Pancreas (tissue), 10 donors: ENCODE measurements around the gene OTUD3. TPM values are rescaled to one million over a fixed set of nuclear protein-coding genes. Genes with fewer than 3 reads are reported as not detected.

Source experiments
- ATAC-seq, 4 donors: fragments of 200-7000 bp; cut with Tn5 transposase; one replicate each; pipeline versions ENCODE4 v1.8.0 to v1.9.1; 2020; ENCODE audit warnings: mild to moderate bottlenecking in 4 of 4, moderate library complexity in 4 of 4
- DNase-seq, 6 donors: peaks; one replicate each; pipeline ENCODE4 v3.0.0-alpha.2; 2020
- FAIRE-seq: peaks from 2 replicates; lab custom pipeline; 2012; peaks lifted over from hg19 to GRCh38; lab: Jason Lieb, UNC
- H3K27ac ChIP-seq, 4 donors: fragments of 200-600 bp; sonication (generic); 1 replicate in 3 of 4; 2 replicates in 1 of 4; pipeline versions ENCODE4 v1.5.0 to v1.8.0; 2020
- H3K27me3 ChIP-seq, 4 donors: fragments of 200-600 bp; one replicate each; pipeline ENCODE4 v1.8.0; 2021
- H3K36me3 ChIP-seq, 3 donors: fragments of 200-600 bp; sonication (generic) in 1 of 3; one replicate each; pipeline versions ENCODE4 v1.5.0 to v1.8.0; 2020 to 2021
- H3K4me1 ChIP-seq, 3 donors: fragments of 200-600 bp; one replicate each; pipeline ENCODE4 v1.8.0; 2021
- H3K4me3 ChIP-seq, 4 donors: fragments of 200-600 bp; sonication (generic) in 2 of 4; one replicate each; pipeline versions ENCODE4 v1.5.0 to v1.8.0; 2020 to 2021
- H3K9me3 ChIP-seq, 4 donors: fragments of 200-600 bp; one replicate each; pipeline ENCODE4 v1.8.0; 2021
- WGBS, 2 donors: extraction: QIAGEN DNeasy Blood & Tissue Kit; methylation state at CpG; one replicate each; pipeline ENCODE4 v1.1.7; 2013; 5-methylcytosine and 5-hydroxymethylcytosine counted together
- intact Hi-C, 3 donors: fragments of 100-400 bp; cut with DNase I; formaldehyde crosslinking; loops; one replicate each; pipeline versions ENCODE4 v1.11.1 to v1.14.2; 2022
- polyA plus RNA-seq, 2 donors: library from polyadenylated mRNA; stranded (reverse); fragments of 200-250 nt; gene quantifications; one replicate each; pipeline ENCODE4 v1.2.3, GENCODE V29; 2013
- total RNA-seq, 6 donors: library from RNA; stranded (reverse); fragmentation: NEBNext Ultra II Directional in 4 of 6; extraction: Animal tissue kit (Norgen Biotek cat#: 25700) in 4 of 6; gene quantifications; one replicate each; pipeline versions ENCODE4 v1.2.1 to v1.2.4, GENCODE V29; 2021 to 2023
- TF ChIP-seq, protein P1 (sequence below), 4 donors: fragments of 200-600 bp; sonication (generic) in 3 of 4; IDR thresholded peaks; one replicate each; pipeline versions ENCODE4 v1.5.0 to v1.8.0; 2021; ENCODE audit warnings: antibody characterized with exemption in 4 of 4
- donor health status: healthy with polysubstance abuse.
- donor health status: DM: no; HTN: no; CAD: no; lungs with moderate emphysema.
- donor health status: DM: no; HTN: no; CAD: no.
- donor health status: control.
- donor health status: control.
- donor health status: Bipolar disorder and iron deficiency.
- donor health status: DM: yes; HTN: yes; CAD: no.
- donor health status: DM: no; HTN: no; CAD: no.
- donor health status: DM: no; HTN: no; CAD: no.
- donor health status: DM: yes; HTN: yes; CAD: no.

The OTUD3 gene
- total and polyA plus RNA-seq, 8 donors, result 2.0 to 4.1 (median 3.2) TPM

DNA sequence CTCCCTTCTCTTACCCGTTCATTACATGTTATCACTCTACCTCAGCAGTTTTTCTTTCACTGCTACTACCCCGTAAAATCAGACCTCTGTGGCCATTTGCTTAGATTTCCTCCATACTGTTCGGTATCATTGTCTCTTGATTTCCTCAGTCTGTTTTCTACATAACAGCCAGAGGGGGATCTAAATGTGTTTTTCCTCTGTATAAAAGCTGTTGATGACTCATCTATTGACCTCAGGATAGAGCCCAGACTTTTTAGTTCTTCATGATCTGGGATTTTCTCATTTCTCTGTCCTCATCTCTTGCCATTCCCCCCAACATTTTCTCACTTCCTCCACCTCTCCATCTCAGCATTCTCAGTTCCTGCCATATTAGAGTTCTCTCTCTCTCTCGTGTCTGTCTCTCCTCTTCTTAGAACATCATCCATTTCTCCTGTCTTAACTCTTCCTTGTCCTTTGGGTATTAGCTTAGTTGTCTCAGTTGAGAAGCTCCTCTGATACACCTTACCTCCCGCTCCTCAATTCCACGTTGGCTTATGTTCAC is 10.5 kb downstream of the OTUD3 start:
- intact Hi-C loops, result no loop called here
- 89 to 92% methylated on average over 6 of the region's 6 CpGs for WGBS, 2 donors

DNA sequence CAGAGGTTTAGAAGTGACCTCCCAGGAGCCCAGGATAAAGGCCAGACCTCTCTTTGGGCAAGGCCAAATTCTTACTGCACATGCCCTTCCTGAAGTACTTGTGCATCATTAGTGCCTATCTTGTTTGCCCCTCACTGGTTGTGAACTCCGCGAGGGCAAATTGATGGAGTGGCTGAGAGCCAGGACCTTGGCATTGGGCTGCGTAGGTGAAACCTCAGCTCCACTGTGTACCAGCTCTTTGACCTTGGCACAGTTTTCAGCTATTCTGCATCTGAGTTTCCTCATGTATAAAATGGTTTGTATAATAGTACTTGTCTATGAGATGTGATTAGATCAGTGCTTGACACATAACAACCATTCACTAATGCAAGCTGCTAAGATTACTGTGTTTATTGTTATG is 11.5 kb downstream of the OTUD3 start:
- Histone ChIP-seq H3K4me1 (peaks cover 0 to 13% (median 10%) of the 10 kb centered on the region in 3 donors), H3K27me3 (no peaks in the 10 kb centered on the region), H3K36me3 (peaks cover 0 to 8% (median 0%) of the 10 kb centered on the region in 3 donors), H3K27ac (peak overlapping the region in 3 of 4 donors; percentile 5 to 19 (median 14)), H3K4me3 (no peak overlapping the region), H3K9me3 (no peaks in the 10 kb centered on the region)
- ATAC-seq, result peak; percentile 28 to 82 (median 52)
- FAIRE-seq, result no peak
- WGBS, 2 donors, result 16 to 19% methylated on average over 3 of the region's 3 CpGs
- intact Hi-C loops, result no loop called here
- TF ChIP-seq, protein P1, sequence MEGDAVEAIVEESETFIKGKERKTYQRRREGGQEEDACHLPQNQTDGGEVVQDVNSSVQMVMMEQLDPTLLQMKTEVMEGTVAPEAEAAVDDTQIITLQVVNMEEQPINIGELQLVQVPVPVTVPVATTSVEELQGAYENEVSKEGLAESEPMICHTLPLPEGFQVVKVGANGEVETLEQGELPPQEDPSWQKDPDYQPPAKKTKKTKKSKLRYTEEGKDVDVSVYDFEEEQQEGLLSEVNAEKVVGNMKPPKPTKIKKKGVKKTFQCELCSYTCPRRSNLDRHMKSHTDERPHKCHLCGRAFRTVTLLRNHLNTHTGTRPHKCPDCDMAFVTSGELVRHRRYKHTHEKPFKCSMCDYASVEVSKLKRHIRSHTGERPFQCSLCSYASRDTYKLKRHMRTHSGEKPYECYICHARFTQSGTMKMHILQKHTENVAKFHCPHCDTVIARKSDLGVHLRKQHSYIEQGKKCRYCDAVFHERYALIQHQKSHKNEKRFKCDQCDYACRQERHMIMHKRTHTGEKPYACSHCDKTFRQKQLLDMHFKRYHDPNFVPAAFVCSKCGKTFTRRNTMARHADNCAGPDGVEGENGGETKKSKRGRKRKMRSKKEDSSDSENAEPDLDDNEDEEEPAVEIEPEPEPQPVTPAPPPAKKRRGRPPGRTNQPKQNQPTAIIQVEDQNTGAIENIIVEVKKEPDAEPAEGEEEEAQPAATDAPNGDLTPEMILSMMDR (IDR thresholded peaks at IDR 0.05), result no peak
- DNase-seq, result peak in 1 of 6 donors; percentile 50

More for the DNA sequence above, 10.5 kb downstream of the OTUD3 start:
- Histone ChIP-seq H3K9me3 (no peaks in the 10 kb centered on the region), H3K36me3 (peaks cover 0 to 7% (median 0%) of the 10 kb centered on the region in 3 donors), H3K4me3 (no peak overlapping the region), H3K27me3 (no peaks in the 10 kb centered on the region), H3K27ac (no peak overlapping the region), H3K4me1 (peaks cover 0 to 20% (median 18%) of the 10 kb centered on the region in 3 donors)
- FAIRE-seq, result no peak
- DNase-seq, result no peak
- TF ChIP-seq, protein P1 (IDR thresholded peaks at IDR 0.05), result no peak
- ATAC-seq, result no peak

DNA sequence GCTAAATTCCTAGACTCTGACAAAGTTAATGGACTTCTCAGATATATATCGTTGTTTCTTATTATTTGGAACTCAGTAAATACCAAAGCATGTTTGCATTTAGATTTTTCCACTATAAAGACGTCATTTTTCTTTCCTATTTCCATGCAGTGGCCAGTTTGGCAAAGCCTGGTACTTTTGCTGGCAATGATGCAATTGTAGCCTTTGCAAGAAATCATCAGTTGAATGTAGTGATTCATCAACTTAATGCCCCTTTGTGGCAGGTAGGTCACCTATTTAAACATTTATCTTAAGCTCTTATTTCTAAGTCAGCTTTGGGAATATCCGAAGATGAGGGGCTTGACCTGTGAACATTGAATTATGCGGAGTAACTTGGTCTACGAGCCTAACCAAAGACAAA is 12.0 kb downstream of the OTUD3 start:
- H3K4me1 ChIP-seq, result peaks cover 0 to 13% (median 7%) of the 10 kb centered on the region in 3 donors
- ATAC-seq, result peak in 3 of 4 donors; percentile 37 to 59 (median 38)
- H3K27ac ChIP-seq, result peak overlapping the region in 2 of 4 donors; percentile 14 to 19
- intact Hi-C loops, result no loop called here
- TF ChIP-seq, protein P1 (IDR thresholded peaks at IDR 0.05), result no peak
- no peak overlapping the region for H3K4me3 ChIP-seq
- no peaks in the 10 kb centered on the region for H3K9me3 ChIP-seq
- no peaks in the 10 kb centered on the region for H3K27me3 ChIP-seq
- H3K36me3 ChIP-seq, result peaks cover 0 to 13% (median 0%) of the 10 kb centered on the region in 3 donors
- no peak for DNase-seq
- no peak for FAIRE-seq
- WGBS, 2 donors, result 41 to 48% methylated on average over 5 of the region's 5 CpGs

DNA sequence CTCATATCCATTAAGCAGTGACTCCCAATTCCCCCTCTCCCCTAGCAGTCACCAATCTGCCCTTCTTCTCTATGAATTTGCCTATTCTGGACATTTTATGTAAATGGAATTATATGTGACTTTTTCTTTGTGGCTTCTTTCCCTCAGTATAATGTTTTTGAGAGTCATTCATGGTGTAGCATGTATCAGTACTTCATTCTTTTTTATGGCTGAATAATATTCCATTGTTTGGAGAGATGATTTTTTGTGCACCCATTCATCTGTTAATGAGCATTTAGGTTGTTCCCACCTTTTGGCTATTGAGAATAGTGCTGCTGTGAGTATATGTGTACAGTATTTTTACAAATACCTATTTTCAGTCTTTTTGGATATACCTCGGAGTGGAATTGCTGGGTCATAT is 19.5 kb downstream of the OTUD3 start:
- TF ChIP-seq, protein P1 (IDR thresholded peaks at IDR 0.05), result no peak
- H3K4me1 ChIP-seq, result no peaks in the 10 kb centered on the region
- ATAC-seq (no peak), DNase-seq (no peak), FAIRE-seq (no peak)
- H3K27me3 ChIP-seq, result no peaks in the 10 kb centered on the region
- H3K27ac ChIP-seq, result no peak overlapping the region
- no peak overlapping the region for H3K4me3 ChIP-seq
- H3K36me3 ChIP-seq, result peaks cover 0 to 30% (median 5%) of the 10 kb centered on the region in 3 donors
- no peaks in the 10 kb centered on the region for H3K9me3 ChIP-seq
- 94 to 96% methylated on average over 1 of the region's 1 CpG for WGBS, 2 donors
- intact Hi-C loops, result no loop called here

DNA sequence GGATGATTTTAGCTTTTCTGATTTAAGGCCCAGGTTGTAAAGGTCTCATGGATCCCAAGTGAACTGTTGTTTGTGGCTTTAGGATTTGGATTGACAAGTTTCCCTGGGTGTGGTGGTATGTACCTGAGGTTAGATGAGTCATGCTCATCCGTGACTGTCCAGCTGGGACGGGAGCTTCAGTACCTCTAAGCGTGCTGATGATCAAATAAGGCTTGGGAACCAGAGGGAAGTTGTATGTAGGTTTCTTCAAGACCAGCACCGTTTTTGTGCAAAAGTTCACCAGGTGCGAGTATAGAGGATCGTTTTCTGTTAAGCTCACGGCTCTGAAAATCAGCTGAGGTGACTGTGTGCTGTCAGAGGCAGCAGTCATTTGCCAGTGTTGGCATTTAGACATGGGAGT is 21.4 kb downstream of the OTUD3 start:
- no peaks in the 10 kb centered on the region for H3K27me3 ChIP-seq
- no peaks in the 10 kb centered on the region for H3K9me3 ChIP-seq
- TF ChIP-seq, protein P1 (IDR thresholded peaks at IDR 0.05), result no peak
- H3K36me3 ChIP-seq, result peaks cover 0 to 43% (median 14%) of the 10 kb centered on the region in 3 donors
- 89 to 90% methylated on average over 7 of the region's 7 CpGs for WGBS, 2 donors
- no peak overlapping the region for H3K27ac ChIP-seq
- DNase-seq (no peak), FAIRE-seq (no peak), ATAC-seq (no peak)
- H3K4me3 ChIP-seq, result no peak overlapping the region
- H3K4me1 ChIP-seq, result no peaks in the 10 kb centered on the region
- intact Hi-C loops, result no loop called here
